ENCODE results near the gene DALRD3. TPM values are rescaled to one million over a fixed set of nuclear protein-coding genes. Genes with fewer than 3 reads are reported as not detected.

Gene DALRD3
- total and polyA plus RNA-seq, 7 donors, result 11.8 to 35.5 (median 19.8) TPM

GRCh38 chr3:49023775-49024174 lies 5.4 kb upstream of the DALRD3 start:
- DNase-seq, result no peak
- TF ChIP-seq, protein P1, sequence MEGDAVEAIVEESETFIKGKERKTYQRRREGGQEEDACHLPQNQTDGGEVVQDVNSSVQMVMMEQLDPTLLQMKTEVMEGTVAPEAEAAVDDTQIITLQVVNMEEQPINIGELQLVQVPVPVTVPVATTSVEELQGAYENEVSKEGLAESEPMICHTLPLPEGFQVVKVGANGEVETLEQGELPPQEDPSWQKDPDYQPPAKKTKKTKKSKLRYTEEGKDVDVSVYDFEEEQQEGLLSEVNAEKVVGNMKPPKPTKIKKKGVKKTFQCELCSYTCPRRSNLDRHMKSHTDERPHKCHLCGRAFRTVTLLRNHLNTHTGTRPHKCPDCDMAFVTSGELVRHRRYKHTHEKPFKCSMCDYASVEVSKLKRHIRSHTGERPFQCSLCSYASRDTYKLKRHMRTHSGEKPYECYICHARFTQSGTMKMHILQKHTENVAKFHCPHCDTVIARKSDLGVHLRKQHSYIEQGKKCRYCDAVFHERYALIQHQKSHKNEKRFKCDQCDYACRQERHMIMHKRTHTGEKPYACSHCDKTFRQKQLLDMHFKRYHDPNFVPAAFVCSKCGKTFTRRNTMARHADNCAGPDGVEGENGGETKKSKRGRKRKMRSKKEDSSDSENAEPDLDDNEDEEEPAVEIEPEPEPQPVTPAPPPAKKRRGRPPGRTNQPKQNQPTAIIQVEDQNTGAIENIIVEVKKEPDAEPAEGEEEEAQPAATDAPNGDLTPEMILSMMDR (IDR thresholded peaks at IDR 0.05), result no peak
- no peak for TF ChIP-seq POLR2A (IDR thresholded peaks at IDR 0.05)
- TF ChIP-seq POLR2AphosphoS5 (IDR thresholded peaks at IDR 0.05), result no peak
- no peak for TF ChIP-seq EP300 (IDR thresholded peaks at IDR 0.05)
- H3K4me3 ChIP-seq, result no peak overlapping the region
- peaks cover 4 to 43% (median 22%) of the 10 kb centered on the region in 4 donors for H3K36me3 ChIP-seq
- H3K27ac ChIP-seq, result no peak overlapping the region
- intact Hi-C loops (cut with DNase I), result loop anchor here (5.0 kb wide), 1 partner anchor 69 kb away; the partner anchor contains the start of gene QRICH1
- no peaks in the 10 kb centered on the region for H3K9me3 ChIP-seq
- no peaks in the 10 kb centered on the region for H3K27me3 ChIP-seq
- WGBS, 2 donors, result 84 to 89% methylated on average over 4 of the region's 4 CpGs
- H3K4me1 ChIP-seq, result peaks cover 0 to 55% (median 46%) of the 10 kb centered on the region in 4 donors

GRCh38 chr3:49022688-49023171 lies 4.3 kb upstream of the DALRD3 start:
- TF ChIP-seq, protein P1 (IDR thresholded peaks at IDR 0.05), result no peak
- TF ChIP-seq POLR2AphosphoS5 (IDR thresholded peaks at IDR 0.05) (no peak), EP300 (IDR thresholded peaks at IDR 0.05) (no peak), POLR2A (IDR thresholded peaks at IDR 0.05) (no peak)
- intact Hi-C loops (cut with DNase I), result loop anchor here (5.0 kb wide), 1 partner anchor 70 kb away; the partner anchor contains the start of gene QRICH1
- no peaks in the 10 kb centered on the region for H3K27me3 ChIP-seq
- H3K36me3 ChIP-seq, result peaks cover 4 to 43% (median 22%) of the 10 kb centered on the region in 4 donors
- 6 to 22% methylated on average over 12 of the region's 12 CpGs for WGBS, 2 donors
- peaks cover 0 to 52% (median 41%) of the 10 kb centered on the region in 4 donors for H3K4me1 ChIP-seq
- peak overlapping the region; percentile 99 to 100 (median 100) for H3K27ac ChIP-seq
- DNase-seq, result peak; percentile 70
- H3K9me3 ChIP-seq, result no peaks in the 10 kb centered on the region
- peak overlapping the region; percentile 79 to 96 (median 82) for H3K4me3 ChIP-seq

- intact Hi-C loops (cut with DNase I), result loop anchor here (5.0 kb wide), 1 partner anchor 70 kb away; the partner anchor contains the start of gene QRICH1
- Histone ChIP-seq H3K9me3 (no peaks in the 10 kb centered on the region), H3K27me3 (no peaks in the 10 kb centered on the region), H3K27ac (peak within 1 kb of the TSS; percentile 99 to 100 (median 100)), H3K4me1 (peaks cover 0 to 55% (median 47%) of the 10 kb centered on the region in 4 donors), H3K36me3 (peaks cover 4 to 39% (median 22%) of the 10 kb centered on the region in 4 donors), H3K4me3 (peak within 1 kb of the TSS; percentile 79 to 96 (median 82))
- peak; percentile 96 for DNase-seq
- TF ChIP-seq POLR2AphosphoS5 (IDR thresholded peaks at IDR 0.05) (peak; percentile 86 to 97 (median 94)), EP300 (IDR thresholded peaks at IDR 0.05) (no peak), POLR2A (IDR thresholded peaks at IDR 0.05) (peak; percentile 76 to 86)
- TF ChIP-seq, protein P1 (IDR thresholded peaks at IDR 0.05), result peak; percentile 96 to 98 (median 96)
- 0 to 1% methylated on average over 83 of the region's 83 CpGs for WGBS, 2 donors
Observed at GRCh38 chr3:49021813-49022687, 3.7 kb upstream of the DALRD3 start, which contains the start of gene NDUFAF3. NDUFAF3 (plus strand) TSS chr3:49022121; CDS start chr3:49022145, 24 bp downstream.

GRCh38 chr3:49021213-49021812 lies 2.9 kb upstream of the DALRD3 start:
- intact Hi-C loops (cut with DNase I), result loop anchor here (5.0 kb wide), 1 partner anchor 71 kb away; the partner anchor contains the start of gene QRICH1
- peaks cover 0 to 56% (median 47%) of the 10 kb centered on the region in 4 donors for H3K4me1 ChIP-seq
- peak overlapping the region; percentile 79 to 96 (median 82) for H3K4me3 ChIP-seq
- DNase-seq, result peak; percentile 99
- H3K9me3 ChIP-seq, result no peaks in the 10 kb centered on the region
- H3K27me3 ChIP-seq, result no peaks in the 10 kb centered on the region
- H3K27ac ChIP-seq, result peak overlapping the region; percentile 99 to 100 (median 100)
- 0% methylated on average over 60 of the region's 60 CpGs for WGBS, 2 donors
- peak; percentile 91 to 95 for TF ChIP-seq POLR2A (IDR thresholded peaks at IDR 0.05)
- TF ChIP-seq, protein P1 (IDR thresholded peaks at IDR 0.05), result no peak
- peak; percentile 93 to 100 (median 98) for TF ChIP-seq POLR2AphosphoS5 (IDR thresholded peaks at IDR 0.05)
- TF ChIP-seq EP300 (IDR thresholded peaks at IDR 0.05), result no peak
- H3K36me3 ChIP-seq, result peaks cover 4 to 37% (median 22%) of the 10 kb centered on the region in 4 donors
